ENCODE measurements around the gene ISOC2.

DNA sequence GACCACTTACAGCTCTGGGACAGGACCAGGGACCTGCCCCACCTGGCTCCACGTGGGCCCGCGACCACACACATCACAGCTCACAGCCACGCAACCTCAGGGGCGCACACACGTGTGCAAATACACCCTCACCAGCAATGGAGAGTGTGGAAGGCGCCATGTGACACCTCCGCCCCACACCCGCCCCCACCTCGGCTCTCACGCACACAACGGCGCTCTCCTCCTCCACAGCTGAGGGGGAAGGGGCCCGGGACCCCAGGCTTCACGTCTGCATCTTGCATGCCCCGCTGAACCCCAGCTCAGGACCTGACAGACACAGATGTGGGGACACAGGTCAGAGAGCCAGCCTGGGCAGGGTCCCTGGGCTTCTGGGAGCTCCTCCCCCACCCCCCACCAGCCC is 12.0 kb downstream of the ISOC2 start:
- TF ChIP-seq, protein P1, sequence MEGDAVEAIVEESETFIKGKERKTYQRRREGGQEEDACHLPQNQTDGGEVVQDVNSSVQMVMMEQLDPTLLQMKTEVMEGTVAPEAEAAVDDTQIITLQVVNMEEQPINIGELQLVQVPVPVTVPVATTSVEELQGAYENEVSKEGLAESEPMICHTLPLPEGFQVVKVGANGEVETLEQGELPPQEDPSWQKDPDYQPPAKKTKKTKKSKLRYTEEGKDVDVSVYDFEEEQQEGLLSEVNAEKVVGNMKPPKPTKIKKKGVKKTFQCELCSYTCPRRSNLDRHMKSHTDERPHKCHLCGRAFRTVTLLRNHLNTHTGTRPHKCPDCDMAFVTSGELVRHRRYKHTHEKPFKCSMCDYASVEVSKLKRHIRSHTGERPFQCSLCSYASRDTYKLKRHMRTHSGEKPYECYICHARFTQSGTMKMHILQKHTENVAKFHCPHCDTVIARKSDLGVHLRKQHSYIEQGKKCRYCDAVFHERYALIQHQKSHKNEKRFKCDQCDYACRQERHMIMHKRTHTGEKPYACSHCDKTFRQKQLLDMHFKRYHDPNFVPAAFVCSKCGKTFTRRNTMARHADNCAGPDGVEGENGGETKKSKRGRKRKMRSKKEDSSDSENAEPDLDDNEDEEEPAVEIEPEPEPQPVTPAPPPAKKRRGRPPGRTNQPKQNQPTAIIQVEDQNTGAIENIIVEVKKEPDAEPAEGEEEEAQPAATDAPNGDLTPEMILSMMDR (IDR thresholded peaks at IDR 0.05) = no peak
- no peak for TF ChIP-seq POLR2A (IDR thresholded peaks at IDR 0.05)

All from adrenal gland (tissue), 5 donors.